H1 (cell line): ENCODE measurements around the gene BPI. TPM values are rescaled to one million over a fixed set of nuclear protein-coding genes. Genes with fewer than 3 reads are reported as not detected.

Experiments used
- CHD2 ChIP-seq: IDR thresholded peaks from 2 replicates; pipeline ENCODE4 v1.6.1; 2012; ENCODE audit warnings: low read length, improper control_type of control experiment
- POU5F1 ChIP-seq: IDR thresholded peaks from 2 replicates; pipeline ENCODE4 v1.6.1; 2011; ENCODE audit warnings: low read depth, mild to moderate bottlenecking, low read length, moderate library complexity
- RNF2 ChIP-seq: fragments of 200-900, 300-1000 bp; sonication (generic); IDR thresholded peaks from 2 replicates; pipeline ENCODE4 v1.7.1; 2016; ENCODE audit warnings: borderline replicate concordance, low read depth, mild to moderate bottlenecking, antibody characterized with exemption, low read length; ENCODE audit not compliant: poor library complexity, severe bottlenecking; ENCODE audit errors: missing control alignments
- SP1 ChIP-seq: IDR thresholded peaks from 2 replicates; pipeline ENCODE4 v1.6.1; 2011; ENCODE audit warnings: low read depth, low read length
- TCF12 ChIP-seq: IDR thresholded peaks from 2 replicates; pipeline ENCODE4 v1.6.1; 2011; ENCODE audit warnings: low read depth, mild to moderate bottlenecking, low read length
- TEAD4 ChIP-seq: IDR thresholded peaks from 2 replicates; pipeline ENCODE4 v1.6.1; 2012; ENCODE audit warnings: low read depth, low read length, inconsistent platforms, mixed read lengths
- polyA plus RNA-seq, 7 experiments: library from polyadenylated mRNA; depleted of rRNA in 3 of 7; stranded (reverse) in 5 of 7; unstranded in 2 of 7; fragments of >200 nt in 5 of 7; fragments of 200-250 nt in 2 of 7; gene quantifications; 1 replicate in 5 of 7; 2 replicates in 1 of 7; 4 replicates in 1 of 7; pipeline versions ENCODE4 v1.2.1 to v1.2.3, GENCODE V29; 2011 to 2013; ENCODE audit warnings: missing spikeins in 2 of 7, mixed read lengths in 2 of 7
- total RNA-seq: library from RNA; stranded (reverse); fragmentation: NEBNext Ultra II Directional; extraction: Animal tissue kit (Norgen Biotek cat#: 25700); gene quantifications from 2 replicates; pipeline ENCODE4 v1.2.1, GENCODE V29; 2021
- TF ChIP-seq, protein P1 (sequence below): fragments of 300-600 bp; sonication (generic); IDR thresholded peaks from 2 replicates; pipeline ENCODE4 v1.7.1; 2012; ENCODE audit warnings: low read length, moderate library complexity, mild to moderate bottlenecking, inconsistent platforms; ENCODE audit not compliant: insufficient replicate concordance
- TF ChIP-seq, protein P2 (sequence below): IDR thresholded peaks from 2 replicates; pipeline ENCODE4 v1.6.1; 2012; ENCODE audit warnings: low read length, inconsistent platforms

BPI gene
- total and polyA plus RNA-seq, 2 of the 8 experiments (the other 6 are each of a cell fraction or from before 2014, with no cell fraction given), result not detected

DNA sequence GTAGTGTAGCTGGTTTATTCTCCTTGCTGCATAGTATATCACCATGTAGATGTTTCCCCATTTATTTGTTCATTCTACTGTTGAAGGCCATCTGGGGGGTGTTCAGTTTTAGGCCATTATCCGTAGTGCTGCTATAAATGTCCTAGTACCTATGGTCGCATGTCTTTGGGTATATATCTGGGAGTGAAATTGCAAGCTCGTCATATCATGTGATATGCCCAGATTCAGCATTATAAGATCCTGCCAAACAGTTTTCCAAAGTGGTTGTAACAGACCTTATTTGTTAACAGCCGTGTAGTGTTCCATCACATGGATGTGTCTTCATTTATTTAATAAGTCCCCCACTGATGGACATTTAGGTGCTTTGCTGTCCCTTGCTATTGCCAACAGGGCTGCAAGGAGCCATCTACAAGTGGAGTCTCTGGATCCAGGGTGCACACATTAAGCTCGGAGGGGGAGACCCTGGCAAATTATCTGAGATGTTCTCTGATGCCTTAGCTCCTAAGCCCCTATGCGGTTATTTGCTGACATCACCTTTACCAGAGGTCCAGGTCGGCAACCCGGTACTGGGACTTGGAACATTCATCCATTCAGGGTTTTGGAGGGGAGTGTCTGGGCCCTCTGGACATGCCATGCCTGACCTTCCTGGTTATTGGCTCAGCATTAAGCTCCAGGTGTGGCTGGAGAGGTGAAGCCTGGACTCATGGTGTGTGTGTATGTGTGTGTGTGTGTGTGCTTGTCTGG lies 59.2 kb downstream of the BPI start (continued):
- TF ChIP-seq, protein P1, sequence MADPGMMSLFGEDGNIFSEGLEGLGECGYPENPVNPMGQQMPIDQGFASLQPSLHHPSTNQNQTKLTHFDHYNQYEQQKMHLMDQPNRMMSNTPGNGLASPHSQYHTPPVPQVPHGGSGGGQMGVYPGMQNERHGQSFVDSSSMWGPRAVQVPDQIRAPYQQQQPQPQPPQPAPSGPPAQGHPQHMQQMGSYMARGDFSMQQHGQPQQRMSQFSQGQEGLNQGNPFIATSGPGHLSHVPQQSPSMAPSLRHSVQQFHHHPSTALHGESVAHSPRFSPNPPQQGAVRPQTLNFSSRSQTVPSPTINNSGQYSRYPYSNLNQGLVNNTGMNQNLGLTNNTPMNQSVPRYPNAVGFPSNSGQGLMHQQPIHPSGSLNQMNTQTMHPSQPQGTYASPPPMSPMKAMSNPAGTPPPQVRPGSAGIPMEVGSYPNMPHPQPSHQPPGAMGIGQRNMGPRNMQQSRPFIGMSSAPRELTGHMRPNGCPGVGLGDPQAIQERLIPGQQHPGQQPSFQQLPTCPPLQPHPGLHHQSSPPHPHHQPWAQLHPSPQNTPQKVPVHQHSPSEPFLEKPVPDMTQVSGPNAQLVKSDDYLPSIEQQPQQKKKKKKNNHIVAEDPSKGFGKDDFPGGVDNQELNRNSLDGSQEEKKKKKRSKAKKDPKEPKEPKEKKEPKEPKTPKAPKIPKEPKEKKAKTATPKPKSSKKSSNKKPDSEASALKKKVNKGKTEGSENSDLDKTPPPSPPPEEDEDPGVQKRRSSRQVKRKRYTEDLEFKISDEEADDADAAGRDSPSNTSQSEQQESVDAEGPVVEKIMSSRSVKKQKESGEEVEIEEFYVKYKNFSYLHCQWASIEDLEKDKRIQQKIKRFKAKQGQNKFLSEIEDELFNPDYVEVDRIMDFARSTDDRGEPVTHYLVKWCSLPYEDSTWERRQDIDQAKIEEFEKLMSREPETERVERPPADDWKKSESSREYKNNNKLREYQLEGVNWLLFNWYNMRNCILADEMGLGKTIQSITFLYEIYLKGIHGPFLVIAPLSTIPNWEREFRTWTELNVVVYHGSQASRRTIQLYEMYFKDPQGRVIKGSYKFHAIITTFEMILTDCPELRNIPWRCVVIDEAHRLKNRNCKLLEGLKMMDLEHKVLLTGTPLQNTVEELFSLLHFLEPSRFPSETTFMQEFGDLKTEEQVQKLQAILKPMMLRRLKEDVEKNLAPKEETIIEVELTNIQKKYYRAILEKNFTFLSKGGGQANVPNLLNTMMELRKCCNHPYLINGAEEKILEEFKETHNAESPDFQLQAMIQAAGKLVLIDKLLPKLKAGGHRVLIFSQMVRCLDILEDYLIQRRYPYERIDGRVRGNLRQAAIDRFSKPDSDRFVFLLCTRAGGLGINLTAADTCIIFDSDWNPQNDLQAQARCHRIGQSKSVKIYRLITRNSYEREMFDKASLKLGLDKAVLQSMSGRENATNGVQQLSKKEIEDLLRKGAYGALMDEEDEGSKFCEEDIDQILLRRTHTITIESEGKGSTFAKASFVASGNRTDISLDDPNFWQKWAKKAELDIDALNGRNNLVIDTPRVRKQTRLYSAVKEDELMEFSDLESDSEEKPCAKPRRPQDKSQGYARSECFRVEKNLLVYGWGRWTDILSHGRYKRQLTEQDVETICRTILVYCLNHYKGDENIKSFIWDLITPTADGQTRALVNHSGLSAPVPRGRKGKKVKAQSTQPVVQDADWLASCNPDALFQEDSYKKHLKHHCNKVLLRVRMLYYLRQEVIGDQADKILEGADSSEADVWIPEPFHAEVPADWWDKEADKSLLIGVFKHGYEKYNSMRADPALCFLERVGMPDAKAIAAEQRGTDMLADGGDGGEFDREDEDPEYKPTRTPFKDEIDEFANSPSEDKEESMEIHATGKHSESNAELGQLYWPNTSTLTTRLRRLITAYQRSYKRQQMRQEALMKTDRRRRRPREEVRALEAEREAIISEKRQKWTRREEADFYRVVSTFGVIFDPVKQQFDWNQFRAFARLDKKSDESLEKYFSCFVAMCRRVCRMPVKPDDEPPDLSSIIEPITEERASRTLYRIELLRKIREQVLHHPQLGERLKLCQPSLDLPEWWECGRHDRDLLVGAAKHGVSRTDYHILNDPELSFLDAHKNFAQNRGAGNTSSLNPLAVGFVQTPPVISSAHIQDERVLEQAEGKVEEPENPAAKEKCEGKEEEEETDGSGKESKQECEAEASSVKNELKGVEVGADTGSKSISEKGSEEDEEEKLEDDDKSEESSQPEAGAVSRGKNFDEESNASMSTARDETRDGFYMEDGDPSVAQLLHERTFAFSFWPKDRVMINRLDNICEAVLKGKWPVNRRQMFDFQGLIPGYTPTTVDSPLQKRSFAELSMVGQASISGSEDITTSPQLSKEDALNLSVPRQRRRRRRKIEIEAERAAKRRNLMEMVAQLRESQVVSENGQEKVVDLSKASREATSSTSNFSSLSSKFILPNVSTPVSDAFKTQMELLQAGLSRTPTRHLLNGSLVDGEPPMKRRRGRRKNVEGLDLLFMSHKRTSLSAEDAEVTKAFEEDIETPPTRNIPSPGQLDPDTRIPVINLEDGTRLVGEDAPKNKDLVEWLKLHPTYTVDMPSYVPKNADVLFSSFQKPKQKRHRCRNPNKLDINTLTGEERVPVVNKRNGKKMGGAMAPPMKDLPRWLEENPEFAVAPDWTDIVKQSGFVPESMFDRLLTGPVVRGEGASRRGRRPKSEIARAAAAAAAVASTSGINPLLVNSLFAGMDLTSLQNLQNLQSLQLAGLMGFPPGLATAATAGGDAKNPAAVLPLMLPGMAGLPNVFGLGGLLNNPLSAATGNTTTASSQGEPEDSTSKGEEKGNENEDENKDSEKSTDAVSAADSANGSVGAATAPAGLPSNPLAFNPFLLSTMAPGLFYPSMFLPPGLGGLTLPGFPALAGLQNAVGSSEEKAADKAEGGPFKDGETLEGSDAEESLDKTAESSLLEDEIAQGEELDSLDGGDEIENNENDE, result no peak
- TF ChIP-seq, protein P2, sequence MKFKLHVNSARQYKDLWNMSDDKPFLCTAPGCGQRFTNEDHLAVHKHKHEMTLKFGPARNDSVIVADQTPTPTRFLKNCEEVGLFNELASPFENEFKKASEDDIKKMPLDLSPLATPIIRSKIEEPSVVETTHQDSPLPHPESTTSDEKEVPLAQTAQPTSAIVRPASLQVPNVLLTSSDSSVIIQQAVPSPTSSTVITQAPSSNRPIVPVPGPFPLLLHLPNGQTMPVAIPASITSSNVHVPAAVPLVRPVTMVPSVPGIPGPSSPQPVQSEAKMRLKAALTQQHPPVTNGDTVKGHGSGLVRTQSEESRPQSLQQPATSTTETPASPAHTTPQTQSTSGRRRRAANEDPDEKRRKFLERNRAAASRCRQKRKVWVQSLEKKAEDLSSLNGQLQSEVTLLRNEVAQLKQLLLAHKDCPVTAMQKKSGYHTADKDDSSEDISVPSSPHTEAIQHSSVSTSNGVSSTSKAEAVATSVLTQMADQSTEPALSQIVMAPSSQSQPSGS, result no peak
- TF ChIP-seq RNF2, result no peak
- no peak for TF ChIP-seq TEAD4
- no peak for TF ChIP-seq CHD2
- TF ChIP-seq POU5F1, result no peak
- TF ChIP-seq SP1, result no peak
- no peak for TF ChIP-seq TCF12
